ENCODE results near the gene XAB2.

XAB2 gene

GRCh38 chr19:7628589-7629311 lies 595 bp downstream of the XAB2 start:
- CTCF ChIA-PET = interaction anchor here (3.6 kb wide), 1 partner anchor 24 kb away, joined by 18 read pairs; no protein-coding TSS in a partner anchor
- H3K4me3 ChIP-seq (ENCODE audit: low read depth, low read length) = peak overlapping the region; percentile 99
- POLR2A ChIA-PET = interaction anchor here (1.0 kb wide), 1 partner anchor 432 kb away, joined by 3 read pairs; no protein-coding TSS in a partner anchor
- no peak for DNase-seq (ENCODE audit: low read depth, low spot score)
- no peak for TF ChIP-seq CTCF (IDR thresholded peaks at IDR 0.05; ENCODE audit: insufficient read depth, low read length, missing control alignments)

DNA sequence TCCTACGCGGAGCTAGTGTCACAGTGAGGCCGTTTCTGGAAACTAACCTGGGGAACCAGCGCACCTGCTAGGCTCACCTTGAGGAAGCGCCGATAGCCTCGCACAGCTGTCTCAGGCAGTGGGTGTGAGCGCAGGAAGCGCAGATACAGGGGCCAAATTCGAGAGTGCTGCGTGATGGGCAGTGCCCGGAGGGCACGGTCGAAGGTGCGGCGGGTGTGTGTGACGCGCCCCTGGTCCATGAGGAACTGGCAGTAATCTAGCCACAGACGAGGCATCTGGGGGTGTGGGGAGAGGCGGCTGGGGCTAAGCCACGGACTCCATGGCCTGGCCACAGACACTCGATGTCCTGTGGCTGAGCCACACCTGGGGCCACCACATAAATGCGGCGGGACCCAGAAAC lies 2.2 kb downstream of the XAB2 start:
- CTCF ChIA-PET = interaction anchor here (2.0 kb wide), 1 partner anchor 54 kb away, joined by 5 read pairs; the partner anchor contains the start of gene TRAPPC5
- no peak overlapping the region for H3K4me3 ChIP-seq (ENCODE audit: low read depth, low read length)
- TF ChIP-seq CTCF (IDR thresholded peaks at IDR 0.05; ENCODE audit: insufficient read depth, low read length, missing control alignments) = no peak
- POLR2A ChIA-PET = no interaction called here
- no peak for DNase-seq (ENCODE audit: low read depth, low spot score)

GRCh38 chr19:7625763-7626372 lies 3.5 kb downstream of the XAB2 start:
- ChIA-PET CTCF (interaction anchor here (2.0 kb wide), 1 partner anchor 55 kb away, joined by 5 read pairs; the partner anchor contains the start of gene TRAPPC5), POLR2A (no interaction called here)
- no peak overlapping the region for H3K4me3 ChIP-seq (ENCODE audit: low read depth, low read length)
- TF ChIP-seq CTCF (IDR thresholded peaks at IDR 0.05; ENCODE audit: insufficient read depth, low read length, missing control alignments) = no peak
- no peak for DNase-seq (ENCODE audit: low read depth, low spot score)

DNA sequence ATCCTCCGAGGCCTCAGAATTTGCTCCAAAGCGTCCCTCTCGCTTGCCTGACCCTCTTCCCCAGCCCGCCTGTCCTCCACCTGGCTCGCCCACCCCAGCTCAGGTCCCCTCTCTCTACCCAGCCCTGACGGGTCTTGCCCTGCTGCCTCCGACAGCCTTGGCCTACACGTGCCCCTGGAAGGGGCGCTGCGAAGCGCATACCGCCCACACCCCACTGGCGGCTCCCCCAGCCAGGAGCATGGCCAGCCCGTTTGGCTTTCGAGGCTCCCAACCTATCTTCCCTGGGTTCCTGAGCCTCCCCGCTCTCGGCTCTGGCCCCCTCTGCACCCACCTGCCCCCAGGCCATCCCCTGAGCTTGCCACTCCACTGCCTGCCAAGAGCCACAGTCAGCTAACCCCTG lies 4.5 kb downstream of the XAB2 start:
- ChIA-PET POLR2A (no interaction called here), CTCF (interaction anchor here (1.5 kb wide), 1 partner anchor 28 kb away, joined by 5 read pairs; no protein-coding TSS in a partner anchor)
- DNase-seq (ENCODE audit: low read depth, low spot score) = no peak
- TF ChIP-seq CTCF (IDR thresholded peaks at IDR 0.05; ENCODE audit: insufficient read depth, low read length, missing control alignments) = no peak
- H3K4me3 ChIP-seq (ENCODE audit: low read depth, low read length) = no peak overlapping the region

DNA sequence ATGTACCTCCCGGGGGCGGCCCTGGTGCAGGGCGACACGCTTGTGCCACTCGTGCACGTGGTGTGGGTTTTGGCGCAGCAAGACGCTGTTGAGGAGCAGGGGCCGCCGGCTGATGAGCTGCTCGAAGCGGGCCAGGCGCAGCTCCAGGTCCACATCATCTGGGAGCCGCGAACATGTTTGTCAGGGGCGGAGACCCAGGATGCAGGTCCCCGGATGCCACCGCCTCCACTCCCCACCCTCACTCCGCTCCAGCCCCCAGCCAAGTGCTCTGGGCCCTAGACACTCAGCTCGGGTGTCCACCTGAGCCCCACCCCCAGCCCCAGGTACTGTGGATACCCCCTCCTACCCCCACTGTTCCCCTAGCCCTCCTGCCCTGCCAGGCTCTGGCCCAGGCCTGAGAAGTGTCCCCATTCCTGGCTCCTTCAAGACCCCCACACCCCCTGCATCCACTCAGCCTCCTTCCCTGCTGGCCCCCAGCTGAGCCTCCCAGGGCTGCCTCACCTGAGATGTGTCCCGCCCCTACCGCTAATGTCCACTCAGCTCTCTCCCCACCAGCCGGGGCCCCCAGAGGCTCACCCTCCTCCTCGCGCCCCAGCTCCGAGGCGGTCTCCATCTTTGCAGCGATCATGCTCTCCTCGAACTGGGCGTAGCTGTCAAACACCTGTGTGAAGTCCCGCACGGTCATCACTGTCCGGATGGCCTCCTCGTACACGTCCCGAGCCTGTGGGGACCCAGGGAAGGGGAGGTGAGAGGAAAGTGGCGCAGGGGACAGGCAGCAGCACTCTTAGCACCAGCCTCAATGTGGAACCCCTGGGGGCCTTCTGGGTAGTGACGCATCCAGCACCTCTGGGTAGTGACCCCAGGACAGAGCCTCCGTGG lies 5.4 kb downstream of the XAB2 start:
- CTCF ChIA-PET = interaction anchor here (1.1 to 1.5 kb wide), 2 partner anchors 28 kb away, joined by 3 to 5 read pairs; no protein-coding TSS in a partner anchor
- POLR2A ChIA-PET = no interaction called here
- DNase-seq (ENCODE audit: low read depth, low spot score) = no peak
- no peak for TF ChIP-seq CTCF (IDR thresholded peaks at IDR 0.05; ENCODE audit: insufficient read depth, low read length, missing control alignments)
- no peak overlapping the region for H3K4me3 ChIP-seq (ENCODE audit: low read depth, low read length)

Measured in AG04449 (cell line).